Smooth muscle cell of the umbilical artery (primary cell): Measurements from ENCODE around the gene TRIM4. TPM values are rescaled to one million over a fixed set of nuclear protein-coding genes. Genes with fewer than 3 reads are reported as not detected.

Source experiments
- total RNA-seq: library from RNA; depleted of rRNA; stranded (reverse); fragments of >200 nt; gene quantifications from 2 replicates; pipeline ENCODE4 v1.2.3, GENCODE V29; 2014

The TRIM4 gene, protein sequence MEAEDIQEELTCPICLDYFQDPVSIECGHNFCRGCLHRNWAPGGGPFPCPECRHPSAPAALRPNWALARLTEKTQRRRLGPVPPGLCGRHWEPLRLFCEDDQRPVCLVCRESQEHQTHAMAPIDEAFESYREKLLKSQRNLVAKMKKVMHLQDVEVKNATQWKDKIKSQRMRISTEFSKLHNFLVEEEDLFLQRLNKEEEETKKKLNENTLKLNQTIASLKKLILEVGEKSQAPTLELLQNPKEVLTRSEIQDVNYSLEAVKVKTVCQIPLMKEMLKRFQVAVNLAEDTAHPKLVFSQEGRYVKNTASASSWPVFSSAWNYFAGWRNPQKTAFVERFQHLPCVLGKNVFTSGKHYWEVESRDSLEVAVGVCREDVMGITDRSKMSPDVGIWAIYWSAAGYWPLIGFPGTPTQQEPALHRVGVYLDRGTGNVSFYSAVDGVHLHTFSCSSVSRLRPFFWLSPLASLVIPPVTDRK
- 28.3 and 29.7 TPM in 2 replicates for total RNA-seq

DNA sequence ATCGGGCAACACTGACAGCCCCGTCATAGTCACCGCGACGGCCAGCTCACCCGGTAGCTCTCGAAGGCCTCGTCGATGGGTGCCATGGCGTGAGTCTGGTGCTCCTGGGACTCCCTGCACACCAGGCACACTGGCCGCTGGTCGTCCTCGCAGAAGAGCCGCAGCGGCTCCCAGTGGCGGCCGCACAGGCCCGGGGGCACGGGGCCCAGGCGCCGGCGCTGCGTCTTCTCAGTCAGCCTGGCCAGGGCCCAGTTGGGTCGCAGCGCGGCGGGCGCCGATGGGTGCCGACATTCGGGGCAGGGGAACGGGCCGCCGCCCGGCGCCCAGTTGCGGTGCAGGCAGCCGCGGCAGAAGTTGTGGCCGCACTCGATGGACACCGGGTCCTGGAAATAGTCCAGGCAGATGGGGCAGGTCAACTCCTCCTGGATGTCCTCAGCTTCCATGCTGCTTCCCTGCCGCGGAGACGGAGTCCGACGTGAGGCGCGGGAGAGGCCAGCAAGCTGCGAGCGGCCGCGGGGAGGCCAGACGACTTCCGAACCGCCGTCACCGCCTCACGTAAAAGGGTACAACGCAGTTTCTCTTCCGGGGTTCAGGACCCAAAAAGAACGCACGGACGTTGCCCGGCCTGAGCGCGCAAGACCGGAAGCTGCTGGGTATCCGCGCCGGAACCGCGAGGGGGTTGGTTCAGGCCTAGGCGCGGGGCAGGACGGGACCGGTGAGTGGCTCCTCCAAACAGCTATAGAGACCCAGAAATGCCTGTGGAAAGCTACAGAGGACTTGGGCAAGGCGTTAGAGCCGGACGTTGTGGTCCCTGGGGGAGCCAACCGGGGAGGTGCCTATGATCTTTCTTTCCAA, at the start of gene TRIM4:
TSS of gene TRIM4 (minus strand) at position 572 of the 855 bp plus-strand sequence. CDS start at position 443, 129 bp downstream.

DNA sequence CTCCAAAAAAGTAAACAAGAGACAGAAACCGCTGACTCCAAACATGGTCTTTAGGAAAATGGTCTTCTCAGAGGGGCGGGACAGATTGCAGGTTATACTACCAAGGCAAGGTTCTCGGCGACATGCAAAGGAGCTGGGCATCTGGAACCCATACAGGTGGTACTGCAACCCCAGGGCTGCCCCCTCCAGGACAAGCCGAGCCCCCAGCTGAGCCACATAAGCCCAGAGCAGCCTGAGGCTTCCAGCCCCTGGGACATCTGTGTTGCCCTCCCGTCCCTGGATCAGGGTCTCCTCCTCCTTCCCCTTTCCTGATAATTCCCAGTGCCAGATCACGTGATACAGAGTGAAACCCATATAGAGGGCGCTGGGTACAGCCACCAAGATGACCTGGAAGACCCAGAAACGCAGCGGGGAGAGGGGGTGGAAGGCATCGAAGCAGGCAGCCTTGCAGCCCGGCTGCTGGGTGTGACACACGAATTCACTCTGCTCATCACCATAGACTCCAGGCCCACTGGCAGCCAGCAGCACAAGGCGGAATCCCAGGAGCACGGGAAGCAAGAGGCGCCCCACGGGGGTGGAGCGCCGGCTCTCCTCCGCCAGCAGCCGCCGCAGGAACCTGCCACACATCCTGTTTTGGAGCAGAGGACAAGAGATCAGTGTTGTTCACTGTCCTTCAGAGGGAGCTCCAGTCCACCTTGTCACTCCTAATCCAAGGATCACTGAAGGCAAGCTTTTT, 9.8 kb upstream of the TRIM4 start, which contains the start of gene GJC3:
TSS of gene GJC3 (minus strand) at position 627 of the 736 bp plus-strand sequence. CDS start at position 627, 0 bp downstream.

DNA sequence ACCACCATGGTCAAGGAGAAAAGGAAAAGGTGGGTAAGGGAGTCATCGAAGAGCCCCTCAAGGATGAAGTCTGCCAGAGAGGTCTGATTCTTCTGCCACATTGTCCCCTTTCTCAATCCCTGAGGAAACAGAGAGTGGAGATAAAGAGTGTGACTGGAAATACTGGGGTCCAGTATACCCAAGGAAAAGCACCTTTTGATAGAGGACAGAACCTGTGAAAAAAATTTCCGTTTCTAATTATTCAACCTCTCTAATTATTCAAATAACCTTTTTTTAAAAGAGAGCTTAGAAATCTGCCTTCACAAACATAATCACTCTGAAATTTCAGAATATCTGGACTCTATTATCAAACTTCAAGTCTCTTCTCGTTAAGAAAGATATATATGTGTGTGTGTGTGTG, 42.4 kb downstream of the TRIM4 start, which contains the start of gene OR2AE1:
TSS of gene OR2AE1 (minus strand) at position 101 of the 400 bp plus-strand sequence. CDS start at position 101, 0 bp downstream.

Other genes starting within 250 kb of the TRIM4 start
- 0.18 and 0.30 TPM in 2 replicates for gene CYP3A5, start 239.5 kb downstream of the TRIM4 start, total RNA-seq
- 0.30 and 1.1 TPM in 2 replicates for gene CYP3A7, start 184.3 kb downstream of the TRIM4 start, total RNA-seq
- gene CYP3A4, start 135.3 kb downstream of the TRIM4 start, total RNA-seq = not detected in 2 replicates
- not detected in 2 replicates for gene CYP3A43, start 91.5 kb downstream of the TRIM4 start, total RNA-seq
- gene OR2AE1, start 42.5 kb downstream of the TRIM4 start, total RNA-seq = not detected in 2 replicates
- not detected in 2 replicates for gene GJC3, start 10.1 kb upstream of the TRIM4 start, total RNA-seq
- 0.32 TPM in 1 of 2 replicates, not detected in the other for gene AZGP1, start 56.5 kb upstream of the TRIM4 start, total RNA-seq
- 46.6 and 48.1 TPM in 2 replicates for gene ZKSCAN1, start 96.1 kb upstream of the TRIM4 start, total RNA-seq
- gene ZSCAN21, start 130.2 kb upstream of the TRIM4 start, total RNA-seq = 7.4 and 8.9 TPM in 2 replicates
- gene ZNF3, start 162.2 kb upstream of the TRIM4 start, total RNA-seq = 26.4 and 30.4 TPM in 2 replicates
- 70.4 and 107 TPM in 2 replicates for gene COPS6, start 169.4 kb upstream of the TRIM4 start, total RNA-seq
- gene MCM7, start 181.9 kb upstream of the TRIM4 start, total RNA-seq = 14.6 and 57.5 TPM in 2 replicates
- 26.1 and 40.4 TPM in 2 replicates for gene AP4M1, start 182.1 kb upstream of the TRIM4 start, total RNA-seq
- 47.8 and 83.0 TPM in 2 replicates for gene TAF6, start 199.8 kb upstream of the TRIM4 start, total RNA-seq
- 33.4 and 61.5 TPM in 2 replicates for gene CNPY4, start 200.1 kb upstream of the TRIM4 start, total RNA-seq
- gene MBLAC1, start 207.4 kb upstream of the TRIM4 start, total RNA-seq = 1.8 and 2.2 TPM in 2 replicates
- 30.5 and 91.8 TPM in 2 replicates for gene LAMTOR4, start 229.4 kb upstream of the TRIM4 start, total RNA-seq
- gene TRAPPC14, start 239.2 kb upstream of the TRIM4 start, total RNA-seq = 5.9 and 8.3 TPM in 2 replicates
- 2.1 and 6.1 TPM in 2 replicates for gene GAL3ST4, start 249.1 kb upstream of the TRIM4 start, total RNA-seq